HEK293T (cell line): ENCODE measurements around the gene TGFB1.

Experiments
- BHLHE40 ChIP-seq: fragments of 450-650 bp; IDR thresholded peaks from 2 replicates; pipeline ENCODE4 v1.6.1; 2016; ENCODE audit warnings: mild to moderate bottlenecking, moderate library complexity, borderline replicate concordance
- LEF1 ChIP-seq: fragments of 450-650 bp; IDR thresholded peaks from 2 replicates; pipeline ENCODE4 v1.6.1; 2017; ENCODE audit warnings: mild to moderate bottlenecking, borderline replicate concordance
- NFRKB ChIP-seq: fragments of 450-650 bp; IDR thresholded peaks from 2 replicates; pipeline ENCODE4 v1.6.1; 2016; ENCODE audit warnings: mild to moderate bottlenecking, moderate library complexity
- SP1 ChIP-seq: fragments of 450-650 bp; IDR thresholded peaks from 2 replicates; pipeline ENCODE4 v1.6.1; 2017

- TF ChIP-seq BHLHE40 (no peak), LEF1 (no peak), NFRKB (no peak), SP1 (no peak)
Observed at GRCh38 chr19:41308450-41309179, 45.1 kb downstream of the TGFB1 start.
